ENCODE measurements around the gene GPR179. TPM values are rescaled to one million over a fixed set of nuclear protein-coding genes. Genes with fewer than 3 reads are reported as not detected.

Gene GPR179
- total and polyA plus RNA-seq, 2 donors (not counting 3 experiments of a cell fraction or from before 2014, with no cell fraction given), result not detected

DNA sequence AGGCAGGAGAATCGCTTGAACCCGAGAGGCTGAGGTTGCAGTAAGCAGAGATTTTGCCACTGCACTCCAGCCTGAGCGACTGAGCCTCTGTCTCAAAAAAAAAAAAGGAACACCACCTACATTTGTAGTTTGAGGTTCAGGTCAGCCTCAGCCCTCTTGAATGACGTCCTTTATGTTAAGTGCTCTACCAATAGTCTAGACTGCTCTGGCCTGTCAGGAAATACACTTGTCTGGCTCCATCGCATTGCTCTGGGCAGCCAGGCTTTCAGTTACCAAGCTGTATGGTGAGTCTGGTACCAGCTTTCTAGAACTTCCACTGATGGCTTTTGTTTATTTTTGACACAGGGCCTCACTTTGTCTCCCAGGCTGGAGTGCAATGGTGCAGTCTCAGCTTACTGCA lies 19.3 kb upstream of the GPR179 start:
- Histone ChIP-seq H3K4me3 (replicated peaks in 1 of 3; ENCODE audit: insufficient read depth in 1 of 3, low read depth in 1 of 3, low read length in 3 of 3) (no peak overlapping the region), H3K9ac (replicated peaks; ENCODE audit: extremely low read depth, insufficient read depth, low read length) (no peak overlapping the region), H3K4me1 (ENCODE audit: control insufficient read depth, extremely low read depth, insufficient read depth, low read length) (no peaks in the 10 kb centered on the region), H2AFZ (ENCODE audit: low read depth, low read length) (no peak overlapping the region), H3K27me3 (ENCODE audit: control insufficient read depth in 2 of 2, insufficient read depth in 2 of 2, low read length in 2 of 2) (no peaks in the 10 kb centered on the region), H3K36me3 (ENCODE audit: control insufficient read depth in 2 of 2, extremely low read depth in 1 of 2, insufficient read depth in 2 of 2, low read length in 2 of 2) (peaks cover 0 to 6% of the 10 kb centered on the region in 2 experiments), H3K9me1 (replicated peaks; ENCODE audit: control insufficient read depth, extremely low read depth, insufficient read depth, low read length) (no peaks in the 10 kb centered on the region), H4K20me1 (replicated peaks; ENCODE audit: control insufficient read depth, extremely low read depth, insufficient read depth, low read length) (peaks cover 2% of the 10 kb centered on the region), H3K79me2 (ENCODE audit: control insufficient read depth, insufficient read depth, low read length) (no peaks in the 10 kb centered on the region), H3K4me2 (ENCODE audit: insufficient read depth, low read length) (no peak overlapping the region), H3K9me3 (replicated peaks; ENCODE audit: control insufficient read depth, insufficient read depth, low read length) (no peaks in the 10 kb centered on the region), H3K27ac (ENCODE audit: insufficient read depth, low read depth, low read length) (no peak overlapping the region)
- dilution Hi-C loops (cut with MboI; ENCODE audit: extremely low pct_ligation_motif_present, low sequenced_read_pairs) (no loop called here), intact Hi-C loops (cut with micrococcal nuclease) (no loop called here)
- no TSS peak for BruUV-seq (replicated peaks)
- CTCF ChIA-PET, result interaction anchor here (0.8 to 1.8 kb wide), 6 partner anchors 11 to 51 kb away, joined by 3 to 10 read pairs (median 4); no protein-coding TSS in a partner anchor
- no peak for FAIRE-seq
- TF ChIP-seq FOS (IDR thresholded peaks at IDR 0.05; ENCODE audit: borderline replicate concordance, insufficient read depth, low read length), result no peak
- TF ChIP-seq EZH2 (IDR thresholded peaks at IDR 0.05; ENCODE audit: borderline replicate concordance, low read depth, low read length, severe bottlenecking), result no peak
- no peak for TF ChIP-seq GATA2 (IDR thresholded peaks at IDR 0.05; ENCODE audit: insufficient read depth, insufficient read length, low read depth, low read length)
- TF ChIP-seq, protein P1, sequence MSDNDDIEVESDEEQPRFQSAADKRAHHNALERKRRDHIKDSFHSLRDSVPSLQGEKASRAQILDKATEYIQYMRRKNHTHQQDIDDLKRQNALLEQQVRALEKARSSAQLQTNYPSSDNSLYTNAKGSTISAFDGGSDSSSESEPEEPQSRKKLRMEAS (IDR thresholded peaks at IDR 0.05; ENCODE audit: insufficient read depth, insufficient read length), result no peak
- no peak for TF ChIP-seq JUN (IDR thresholded peaks at IDR 0.05; ENCODE audit: borderline replicate concordance, insufficient read depth, insufficient read length, low read depth)
- TF ChIP-seq MYC (IDR thresholded peaks at IDR 0.05; ENCODE audit: low read depth, low read length), result no peak
- no peak for TF ChIP-seq POLR2A (IDR thresholded peaks at IDR 0.05; ENCODE audit: low read depth, low read length)
- POLR2A ChIA-PET, result no interaction called here
- DNase-seq (ENCODE audit: low read depth, low spot score), result no peak

Data from endothelial cell of umbilical vein (primary cell).